LNCAP (cell line): ENCODE measurements around the gene ITPR1.

Experiments
- CTCF ChIP-seq: fragments of 450-650 bp; IDR thresholded peaks from 2 replicates; pipeline ENCODE4 v1.5.1; 2017; ENCODE audit warnings: mild to moderate bottlenecking

The ITPR1 gene

DNA sequence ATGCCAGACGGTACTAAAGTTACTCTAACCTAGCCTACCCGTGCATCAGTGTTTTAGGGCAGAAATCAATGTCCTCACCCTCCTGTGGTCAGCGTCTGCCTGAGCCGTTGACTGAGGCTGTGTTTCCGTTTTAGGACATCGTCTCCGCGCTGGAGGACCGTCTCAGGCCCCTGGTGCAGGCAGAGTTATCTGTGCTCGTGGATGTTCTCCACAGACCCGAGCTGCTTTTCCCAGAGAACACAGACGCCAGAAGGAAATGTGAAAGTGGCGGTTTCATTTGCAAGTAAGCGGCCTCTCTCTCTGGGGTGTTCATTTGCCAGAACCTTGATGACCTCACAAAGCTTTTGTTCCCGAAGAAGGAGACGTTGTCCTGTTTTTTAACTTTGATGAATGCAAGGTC lies 217.0 kb downstream of the ITPR1 start:
- no peak for TF ChIP-seq CTCF

- no peak for TF ChIP-seq CTCF
Observed at GRCh38 chr3:4711680-4711992, 218.5 kb downstream of the ITPR1 start.

- TF ChIP-seq CTCF, result no peak
Observed at GRCh38 chr3:4712109-4712508, 219.0 kb downstream of the ITPR1 start.

DNA sequence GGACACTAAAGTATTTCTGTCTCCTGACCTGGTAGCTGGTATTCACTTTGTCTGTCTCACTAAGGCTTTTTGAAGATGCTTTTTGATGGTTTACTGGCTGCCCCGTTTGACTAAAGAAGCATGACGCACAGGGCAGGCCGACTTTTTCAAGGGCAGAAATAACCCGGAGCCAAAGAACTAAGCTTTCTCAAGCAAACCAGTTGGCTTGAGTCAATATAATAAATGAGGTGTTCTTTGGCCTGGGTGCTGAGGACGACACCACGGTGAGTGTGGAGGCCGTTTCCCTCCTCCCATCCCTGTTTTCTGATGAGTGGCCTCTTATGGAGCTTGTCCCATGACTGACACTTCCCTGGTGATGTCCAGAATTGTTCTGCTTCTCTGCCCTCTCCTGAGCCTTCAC lies 220.9 kb downstream of the ITPR1 start:
- TF ChIP-seq CTCF, result no peak

- no peak for TF ChIP-seq CTCF
Observed at GRCh38 chr3:4716266-4716665, 223.1 kb downstream of the ITPR1 start.

- no peak for TF ChIP-seq CTCF
Observed at GRCh38 chr3:4716706-4717362, 223.7 kb downstream of the ITPR1 start.

DNA sequence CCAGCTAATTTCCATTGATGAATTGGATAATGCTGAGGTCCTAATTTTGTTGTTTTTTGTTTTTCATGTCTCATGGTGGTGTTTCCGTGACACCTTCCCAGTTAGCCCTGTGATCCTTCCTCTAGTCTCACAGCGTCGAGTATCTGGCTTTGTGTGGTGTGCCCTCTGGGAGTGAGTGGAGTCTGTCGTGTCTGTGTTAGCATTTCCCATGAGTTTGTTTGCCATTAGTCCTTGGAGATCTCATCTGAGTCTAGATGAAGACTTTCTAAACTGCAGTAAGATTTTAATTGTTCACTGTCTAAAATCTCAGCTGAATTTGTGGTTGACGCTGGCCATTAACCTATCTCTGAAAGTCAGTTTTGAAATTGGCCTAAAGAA lies 224.2 kb downstream of the ITPR1 start:
- no peak for TF ChIP-seq CTCF

GRCh38 chr3:4718179-4718736 lies 225.1 kb downstream of the ITPR1 start:
- TF ChIP-seq CTCF, result no peak
